Uterus (tissue), 2 donors: ENCODE measurements around the gene TMEM89.

Source experiments
- POLR2A ChIP-seq, 2 donors: fragments of 450-650 bp; IDR thresholded peaks; one replicate each; pipeline ENCODE4 v1.6.1; 2016; ENCODE audit warnings: antibody characterized with exemption in 2 of 2, mild to moderate bottlenecking in 1 of 2, moderate library complexity in 1 of 2
- TF ChIP-seq, protein P1 (sequence below), 4 experiments: fragments of 200-600 bp in 2 of 4; fragments of 450-650 bp in 2 of 4; sonication (generic) in 2 of 4; IDR thresholded peaks; one replicate each; pipeline ENCODE4 v1.5.1; 2016 to 2019; ENCODE audit warnings: antibody characterized with exemption in 4 of 4, mild to moderate bottlenecking in 2 of 4, moderate library complexity in 1 of 4

DNA sequence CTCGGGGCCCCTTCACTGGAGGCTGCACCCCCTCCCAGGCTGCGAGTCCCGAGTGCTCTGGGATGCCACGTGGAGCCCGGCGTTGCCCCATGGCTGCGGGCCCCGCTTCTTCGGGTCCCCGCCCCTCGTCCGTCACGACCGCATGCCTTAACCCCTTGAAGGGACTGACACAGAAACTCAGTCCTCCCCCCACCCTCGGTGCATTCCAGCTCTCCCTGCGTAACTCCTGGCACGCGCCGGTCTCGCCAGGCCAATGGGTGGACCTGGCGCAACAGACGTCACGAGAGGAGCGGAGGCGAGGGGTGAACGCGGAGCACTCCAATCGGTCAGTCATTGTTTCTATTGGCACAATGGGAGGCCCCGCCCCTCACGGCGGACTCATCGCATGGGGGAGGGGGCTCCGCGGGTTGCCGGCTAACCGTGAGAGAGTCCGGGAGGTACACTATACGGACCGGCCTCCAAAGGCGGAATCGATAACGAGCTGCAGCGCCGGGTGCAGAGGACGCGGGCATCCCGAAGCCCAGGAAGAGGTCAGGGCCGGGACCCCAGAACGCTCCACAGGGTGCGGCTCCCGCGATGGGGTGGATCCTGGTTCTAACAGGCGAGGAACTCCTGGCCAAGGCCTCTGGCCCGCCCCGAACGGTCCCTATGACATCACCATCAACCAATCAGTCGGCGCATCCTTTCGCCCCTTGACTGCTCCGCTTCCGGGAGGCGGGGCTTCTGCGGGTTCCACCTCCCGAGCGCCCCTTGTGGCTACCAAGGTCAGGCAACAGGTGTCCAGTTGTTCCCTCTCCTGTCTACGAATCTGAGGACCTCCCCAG is 42.1 kb upstream of the TMEM89 start:
- peak; percentile 13 to 64 for TF ChIP-seq POLR2A (IDR thresholded peaks at IDR 0.05)
- TF ChIP-seq, protein P1, sequence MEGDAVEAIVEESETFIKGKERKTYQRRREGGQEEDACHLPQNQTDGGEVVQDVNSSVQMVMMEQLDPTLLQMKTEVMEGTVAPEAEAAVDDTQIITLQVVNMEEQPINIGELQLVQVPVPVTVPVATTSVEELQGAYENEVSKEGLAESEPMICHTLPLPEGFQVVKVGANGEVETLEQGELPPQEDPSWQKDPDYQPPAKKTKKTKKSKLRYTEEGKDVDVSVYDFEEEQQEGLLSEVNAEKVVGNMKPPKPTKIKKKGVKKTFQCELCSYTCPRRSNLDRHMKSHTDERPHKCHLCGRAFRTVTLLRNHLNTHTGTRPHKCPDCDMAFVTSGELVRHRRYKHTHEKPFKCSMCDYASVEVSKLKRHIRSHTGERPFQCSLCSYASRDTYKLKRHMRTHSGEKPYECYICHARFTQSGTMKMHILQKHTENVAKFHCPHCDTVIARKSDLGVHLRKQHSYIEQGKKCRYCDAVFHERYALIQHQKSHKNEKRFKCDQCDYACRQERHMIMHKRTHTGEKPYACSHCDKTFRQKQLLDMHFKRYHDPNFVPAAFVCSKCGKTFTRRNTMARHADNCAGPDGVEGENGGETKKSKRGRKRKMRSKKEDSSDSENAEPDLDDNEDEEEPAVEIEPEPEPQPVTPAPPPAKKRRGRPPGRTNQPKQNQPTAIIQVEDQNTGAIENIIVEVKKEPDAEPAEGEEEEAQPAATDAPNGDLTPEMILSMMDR (IDR thresholded peaks at IDR 0.05), result peak; percentile 52 to 71 (median 64)
